Stimulated activated naive B cell treated with anti-CD40 and anti-IgM and Interleukin-4, amounts not matched to agents 10 μg/mL and 1 μg/mL and 100 μg/mL, for 72 hours (primary cell): ENCODE measurements around the gene ACSL1.

ENCODE experiments used
- ATAC-seq, 2 donors: fragments of 150-1000 bp; cut with Tn5 transposase; replicated peaks; 2 replicates each; pipeline ENCODE4 v1.10.0; 2021; ENCODE audit warnings: moderate library complexity in 1 of 2
- DNase-seq: peaks from one replicate; pipeline ENCODE4 v3.0.0; 2021
- H3K27ac Mint-ChIP-seq: one replicate; pipeline ENCODE4 v1.8.0; 2022; ENCODE audit warnings: mild to moderate bottlenecking, mixed read lengths
- H3K27me3 Mint-ChIP-seq, 2 donors: one replicate each; pipeline ENCODE4 v1.8.0; 2022; ENCODE audit warnings: mixed read lengths in 2 of 2
- H3K36me3 Mint-ChIP-seq, 2 donors: one replicate each; pipeline ENCODE4 v1.8.0; 2022; ENCODE audit warnings: mixed read lengths in 2 of 2, mild to moderate bottlenecking in 1 of 2
- H3K4me1 Mint-ChIP-seq, 2 donors: one replicate each; pipeline ENCODE4 v1.8.0; 2022; ENCODE audit warnings: mixed read lengths in 2 of 2, mild to moderate bottlenecking in 1 of 2
- H3K4me3 Mint-ChIP-seq, 2 donors: one replicate each; pipeline ENCODE4 v1.8.0; 2022; ENCODE audit warnings: mild to moderate bottlenecking in 2 of 2, mixed read lengths in 2 of 2, moderate library complexity in 1 of 2
- H3K9me3 Mint-ChIP-seq, 2 donors: one replicate each; pipeline ENCODE4 v1.8.0; 2022; ENCODE audit warnings: mixed read lengths in 2 of 2, mild to moderate bottlenecking in 1 of 2

Gene ACSL1

DNA sequence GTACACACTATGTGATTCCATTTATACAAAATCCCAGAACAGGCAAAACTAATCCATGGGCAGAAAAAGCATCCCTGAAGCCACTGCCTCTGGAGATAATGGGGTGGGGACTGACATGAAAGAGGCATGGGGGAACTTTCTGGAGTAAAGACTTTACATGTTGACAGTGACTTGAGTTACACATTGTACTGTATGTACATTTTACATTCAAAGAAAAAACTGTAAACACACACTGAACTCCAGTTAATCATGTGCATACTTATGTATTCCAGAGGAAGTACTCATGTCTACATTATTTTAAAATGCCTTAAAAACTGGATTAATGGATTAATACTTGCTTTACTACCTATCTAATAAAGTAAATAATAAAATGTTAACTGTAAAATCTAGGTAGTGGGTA lies 113.4 kb downstream of the ACSL1 start:
- no peak overlapping the region for H3K4me3 Mint-ChIP-seq
- no peaks in the 10 kb centered on the region for H3K9me3 Mint-ChIP-seq
- H3K4me1 Mint-ChIP-seq, result peaks cover 4 to 16% of the 10 kb centered on the region in 2 donors
- no peaks in the 10 kb centered on the region for H3K27me3 Mint-ChIP-seq
- DNase-seq, result no peak
- H3K27ac Mint-ChIP-seq, result no peak overlapping the region
- peaks cover 24 to 39% of the 10 kb centered on the region in 2 donors for H3K36me3 Mint-ChIP-seq
- no peak for ATAC-seq

DNA sequence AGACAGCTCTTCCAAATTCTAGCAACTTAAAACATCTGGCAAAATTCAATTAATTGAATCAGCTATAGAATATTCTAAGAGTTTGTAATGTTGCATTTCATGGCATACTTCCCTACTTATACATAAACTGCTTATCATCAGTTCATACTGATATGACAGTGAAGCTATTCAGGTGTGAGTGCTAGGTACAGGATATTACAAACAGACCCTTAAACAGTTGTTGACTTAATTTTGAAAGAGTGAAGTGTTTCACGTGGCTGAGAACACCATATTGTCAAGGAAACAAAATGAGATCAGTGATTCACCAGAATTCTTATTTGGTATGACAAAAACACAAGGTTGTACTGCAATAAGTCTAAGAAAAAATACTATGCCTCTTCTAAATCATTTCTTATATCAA lies 119.3 kb downstream of the ACSL1 start:
- DNase-seq (no peak), ATAC-seq (no peak)
- Mint-ChIP-seq H3K4me3 (no peak overlapping the region), H3K36me3 (peaks cover 31 to 44% of the 10 kb centered on the region in 2 donors), H3K27ac (no peak overlapping the region), H3K4me1 (no peaks in the 10 kb centered on the region), H3K27me3 (no peaks in the 10 kb centered on the region), H3K9me3 (no peaks in the 10 kb centered on the region)

DNA sequence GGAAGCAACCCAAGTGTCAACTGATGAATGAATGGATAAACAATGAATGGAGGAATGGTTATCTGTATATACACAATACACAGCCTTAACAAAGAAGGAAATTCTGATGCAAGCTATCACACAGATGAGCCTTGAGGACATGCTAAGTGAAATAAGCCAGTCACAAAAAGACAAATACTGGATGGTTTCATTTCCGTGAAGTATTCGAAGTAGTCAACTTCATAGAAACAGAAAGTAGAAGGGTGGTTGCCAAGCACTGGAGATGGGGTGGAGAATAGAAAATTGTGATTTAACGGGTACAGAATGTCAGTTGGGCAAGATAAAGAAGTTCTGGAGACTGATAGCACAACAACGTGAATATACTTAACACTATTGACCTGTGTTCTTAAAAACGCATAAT lies 120.1 kb downstream of the ACSL1 start:
- H3K27me3 Mint-ChIP-seq, result no peaks in the 10 kb centered on the region
- DNase-seq (no peak), ATAC-seq (no peak)
- no peaks in the 10 kb centered on the region for H3K4me1 Mint-ChIP-seq
- H3K27ac Mint-ChIP-seq, result no peak overlapping the region
- H3K9me3 Mint-ChIP-seq, result no peaks in the 10 kb centered on the region
- H3K36me3 Mint-ChIP-seq, result peaks cover 34 to 44% of the 10 kb centered on the region in 2 donors
- H3K4me3 Mint-ChIP-seq, result no peak overlapping the region
